K562 (cell line): Measurements from ENCODE around the gene SPRN. TPM values are rescaled to one million over a fixed set of nuclear protein-coding genes. Genes with fewer than 3 reads are reported as not detected.

ENCODE experiments used
- ATAC-seq: fragments of 200-7000 bp; cut with Tn5 transposase; 3 replicates; pipeline ENCODE4 v1.9.1; 2020; ENCODE audit warnings: moderate library complexity
- BruUV-seq: library from RNA; stranded (reverse); fragments of 400-500 nt; replicated peaks from 2 replicates; lab custom pipeline; 2021; lab: Mats Ljungman, UMichigan
- CTCF ChIA-PET: fragments of 300-600 bp; formaldehyde crosslinking; extraction: SDS; loops from one replicate; lab custom pipeline; 2021; ENCODE audit warnings: low intra/inter-chr PET ratio; lab: Yijun Ruan, JAX
- POLR2A ChIA-PET: fragments of 300-600, 350-650 bp; sonication (Branson Sonifier 250); formaldehyde crosslinking; extraction: SDS; loops from one replicate; lab custom pipeline; 2021; ENCODE audit warnings: antibody characterized with exemption, inconsistent platforms; lab: Yijun Ruan, JAX
- DNase-seq, 4 experiments: peaks; one replicate each; pipeline versions ENCODE4 v3.0.0 to v3.0.0-alpha.2; 2011 to 2018; ENCODE audit warnings: low spot score in 3 of 4, mixed read lengths in 3 of 4; ENCODE audit errors: extremely low read depth in 1 of 4
- FAIRE-seq: peaks from 2 replicates; lab custom pipeline; 2011; peaks lifted over from hg19 to GRCh38; lab: Jason Lieb, UNC
- H2AFZ ChIP-seq: 2 replicates; pipeline ENCODE4 v1.6.0; 2011; ENCODE audit warnings: low read depth, low read length, control low read depth, inconsistent platforms
- H3K27ac ChIP-seq: fragments of 200-600 bp; 3 replicates; pipeline ENCODE4 v1.8.0; 2011; ENCODE audit warnings: low read depth, mild to moderate bottlenecking, control low read depth, inconsistent platforms, low read length, moderate library complexity, mixed read lengths; ENCODE audit errors: extremely low read depth
- H3K27me3 ChIP-seq, 2 experiments: fragments of 300-600 bp in 1 of 2; 2 replicates in 1 of 2; 3 replicates in 1 of 2; pipeline versions ENCODE4 v1.6.0 to v1.8.0; 2011; ENCODE audit warnings: inconsistent platforms in 2 of 2, low read length in 2 of 2, mild to moderate bottlenecking in 1 of 2, mixed read lengths in 1 of 2, moderate library complexity in 1 of 2; ENCODE audit not compliant: control insufficient read depth in 2 of 2, insufficient read depth in 2 of 2
- H3K36me3 ChIP-seq: fragments of 300-600 bp; 3 replicates; pipeline ENCODE4 v1.8.0; 2011; ENCODE audit warnings: mild to moderate bottlenecking, low read length, inconsistent platforms; ENCODE audit not compliant: control insufficient read depth, insufficient read depth
- H3K4me1 ChIP-seq, 2 experiments: fragments of 200-600 bp in 1 of 2; replicated peaks in 1 of 2; 2 replicates in 1 of 2; 3 replicates in 1 of 2; pipeline versions ENCODE4 v1.5.1 to v1.8.0; 2011; ENCODE audit warnings: inconsistent platforms in 2 of 2, low read length in 2 of 2, mild to moderate bottlenecking in 1 of 2, mixed read lengths in 1 of 2, moderate library complexity in 1 of 2; ENCODE audit not compliant: control insufficient read depth in 2 of 2, insufficient read depth in 2 of 2
- H3K4me2 ChIP-seq: 2 replicates; pipeline ENCODE4 v1.6.1; 2011; ENCODE audit warnings: low read length, control low read depth, inconsistent platforms, mixed read lengths; ENCODE audit not compliant: insufficient read depth
- H3K4me3 ChIP-seq: fragments of 200-600 bp; sonication (generic), shearing (Covaris generic); 2 replicates; pipeline ENCODE4 v1.5.1; 2016; ENCODE audit warnings: control low read depth, inconsistent platforms
- H3K79me2 ChIP-seq: fragments of 200-600 bp; 3 replicates; pipeline ENCODE4 v1.8.0; 2011; ENCODE audit warnings: low read length, inconsistent platforms; ENCODE audit not compliant: control insufficient read depth, insufficient read depth
- H3K9ac ChIP-seq, 2 experiments: 2 replicates each; pipeline versions ENCODE4 v1.6.0 to v1.6.1; 2011; ENCODE audit warnings: low read depth in 2 of 2, low read length in 2 of 2, control low read depth in 1 of 2, inconsistent platforms in 1 of 2, mild to moderate bottlenecking in 1 of 2, mixed read lengths in 1 of 2; ENCODE audit not compliant: insufficient read depth in 1 of 2
- H3K9me1 ChIP-seq: one replicate; pipeline ENCODE4 v1.6.0; 2011; ENCODE audit warnings: inconsistent platforms, mild to moderate bottlenecking, low read length, moderate library complexity; ENCODE audit not compliant: control insufficient read depth, insufficient read depth
- H3K9me3 ChIP-seq: replicated peaks from 2 replicates; pipeline ENCODE4 v1.5.1; 2011; ENCODE audit warnings: low read depth, low read length, inconsistent platforms; ENCODE audit not compliant: control insufficient read depth, insufficient read depth
- H4K20me1 ChIP-seq: replicated peaks from 2 replicates; pipeline ENCODE4 v1.6.1; 2011; ENCODE audit warnings: low read length, inconsistent platforms, mixed read lengths; ENCODE audit not compliant: control insufficient read depth, insufficient read depth
- CBFA2T2 ChIP-seq: fragments of 450-650 bp; conservative IDR thresholded peaks from 2 replicates; pipeline ENCODE4 v1.6.1; 2017; ENCODE audit warnings: mild to moderate bottlenecking
- CEBPB ChIP-seq: fragments of 450-650 bp; IDR thresholded peaks from 2 replicates; pipeline ENCODE4 v1.6.1; 2016; ENCODE audit warnings: missing genetic modification characterization, missing compliant biosample characterization
- FOXJ2 ChIP-seq: fragments of 200-800 bp; sonication (Bioruptor generic); IDR thresholded peaks from 2 replicates; pipeline ENCODE4 v1.6.1; 2016; ENCODE audit warnings: missing genetic modification characterization, missing compliant biosample characterization
- FOXK2 ChIP-seq, 2 experiments: fragments of 450-650 bp; IDR thresholded peaks in 1 of 2; conservative IDR thresholded peaks in 1 of 2; 2 replicates each; pipeline ENCODE4 v1.6.1; 2016; ENCODE audit warnings: low read depth in 2 of 2, mild to moderate bottlenecking in 1 of 2
- KLF16 ChIP-seq: IDR thresholded peaks from 2 replicates; pipeline ENCODE4 v1.6.1; 2016; ENCODE audit warnings: antibody characterized with exemption
- L3MBTL2 ChIP-seq: fragments of 450-650 bp; IDR thresholded peaks from 2 replicates; pipeline ENCODE4 v1.6.1; 2016; ENCODE audit warnings: mild to moderate bottlenecking, moderate library complexity
- MNT ChIP-seq, 2 experiments: fragments of 450-650 bp; conservative IDR thresholded peaks; 2 replicates each; pipeline ENCODE4 v1.6.1; 2017; ENCODE audit warnings: mild to moderate bottlenecking in 2 of 2, moderate library complexity in 2 of 2
- NFIC ChIP-seq: fragments of 450-650 bp; IDR thresholded peaks from 2 replicates; pipeline ENCODE4 v1.6.1; 2017; ENCODE audit warnings: mild to moderate bottlenecking, inconsistent platforms
- NFXL1 ChIP-seq: fragments of 450-650 bp; formaldehyde crosslinking; IDR thresholded peaks from 2 replicates; pipeline ENCODE4 v1.4.0; 2021; ENCODE audit warnings: mild to moderate bottlenecking
- RAD21 ChIP-seq, 2 experiments: fragments of 250-450 bp in 1 of 2; fragments of 450-650 bp in 1 of 2; sonication (Bioruptor Pico) in 1 of 2; formaldehyde crosslinking in 1 of 2; IDR thresholded peaks in 1 of 2; conservative IDR thresholded peaks in 1 of 2; 2 replicates each; pipeline versions ENCODE4 v1.4.0 to v1.8.0; 2020 to 2022; ENCODE audit warnings: mild to moderate bottlenecking in 2 of 2, moderate library complexity in 1 of 2
- RAD51 ChIP-seq: fragments of 450-650 bp; IDR thresholded peaks from 2 replicates; pipeline ENCODE4 v1.7.1; 2016; ENCODE audit warnings: low read depth, mild to moderate bottlenecking, borderline replicate concordance
- TFE3 ChIP-seq: fragments of 450-650 bp; formaldehyde crosslinking; IDR thresholded peaks from 2 replicates; pipeline ENCODE4 v1.4.0; 2020; ENCODE audit warnings: mild to moderate bottlenecking, mixed read lengths
- TOE1 ChIP-seq, 2 experiments: fragments of 450-650 bp in 1 of 2; sonication (generic) in 1 of 2; formaldehyde crosslinking in 1 of 2; IDR thresholded peaks; 2 replicates each; pipeline versions ENCODE4 v1.7.1 to v1.8.0; 2016 to 2022; ENCODE audit warnings: borderline replicate concordance in 2 of 2, mild to moderate bottlenecking in 2 of 2, antibody characterized with exemption in 1 of 2, inconsistent platforms in 1 of 2, low read depth in 1 of 2, missing genetic modification reagents in 1 of 2, moderate library complexity in 1 of 2
- USF2 ChIP-seq: sonication (generic); formaldehyde crosslinking; IDR thresholded peaks from 2 replicates; pipeline ENCODE4 v1.5.0; 2020; ENCODE audit warnings: missing genetic modification reagents
- WGBS: fragments of 100-300 bp; shearing (Covaris generic); methylation state at CpG from one replicate; pipeline ENCODE4 v1.1.6; 2016; ENCODE audit warnings: low coverage, mixed read lengths; ENCODE audit not compliant: insufficient coverage; ENCODE audit errors: missing lambda C conversion rate; 5-methylcytosine and 5-hydroxymethylcytosine counted together
- in situ Hi-C: fragments of 300-500 bp; cut with MboI; formaldehyde crosslinking; loops from 4 replicates; pipeline ENCODE4 v1.15.0; 2018; ENCODE audit warnings: inconsistent platforms, mixed read lengths
- intact Hi-C: fragments of 100-400 bp; cut with micrococcal nuclease; formaldehyde crosslinking; loops from 2 replicates; pipeline ENCODE4 v1.14.2; 2022
- polyA plus RNA-seq, 8 experiments: library from polyadenylated mRNA; depleted of rRNA in 4 of 8; stranded (reverse) in 5 of 8; unstranded in 3 of 8; fragments of >200 nt; fragmentation: Nextera tagmentation in 2 of 8; fragmentation: Illumina TruSeq in 1 of 8; extraction: Ambion mirVana in 2 of 8; extraction: Trizol in 1 of 8; gene quantifications; 2 replicates each; pipeline versions ENCODE4 v1.2.1 to v1.2.3, GENCODE V29; 2011 to 2014; ENCODE audit warnings: inconsistent platforms in 1 of 8, missing spikeins in 1 of 8
- total RNA-seq, 7 experiments: library from RNA; depleted of rRNA in 6 of 7; stranded (reverse); fragments of >200 nt in 6 of 7; fragmentation: Illumina TruSeq in 2 of 7; extraction: Trizol in 2 of 7; gene quantifications; 2 replicates each; pipeline versions ENCODE4 v1.2.1 to v1.2.3, GENCODE V29; 2011 to 2021; ENCODE audit warnings: low replicate concordance in 1 of 7
- TF ChIP-seq, protein P1 (sequence below): IDR thresholded peaks from 2 replicates; pipeline ENCODE4 v1.6.1; 2014; ENCODE audit warnings: antibody characterized with exemption

SPRN gene
- total and polyA plus RNA-seq, 9 of the 15 experiments (the other 6 are each of a cell fraction or from before 2014, with no cell fraction given) = 0.04 TPM; not detected in 8

DNA sequence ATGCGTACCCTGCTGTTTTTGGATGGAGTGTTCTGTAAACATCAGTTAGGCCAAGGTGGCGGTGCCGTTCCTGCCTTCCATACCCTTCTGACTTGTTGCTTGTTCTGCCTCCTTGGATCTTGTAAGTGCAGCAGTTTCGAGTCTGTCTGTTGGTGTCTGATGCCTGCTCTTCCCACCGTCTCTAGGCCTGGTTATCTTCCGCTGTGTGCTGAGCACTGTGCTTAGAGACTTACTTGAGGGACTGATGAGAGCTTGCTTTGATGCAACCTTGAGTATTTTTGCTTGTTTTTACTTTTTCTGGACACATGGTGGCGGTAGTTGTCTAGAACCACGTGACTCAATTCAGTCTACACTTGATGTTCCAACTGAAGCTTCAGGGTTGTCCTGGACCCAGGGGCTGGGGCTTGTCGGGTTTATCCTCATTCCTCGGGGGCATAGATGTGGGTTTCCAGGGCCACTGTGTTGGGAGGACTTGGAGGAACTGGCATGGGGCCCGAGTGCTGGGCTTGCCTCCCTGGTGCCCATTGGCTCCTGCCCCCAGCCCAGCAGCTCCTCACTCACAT is 14.4 kb upstream of the SPRN start:
- Histone ChIP-seq H2AFZ (peak overlapping the region; percentile 34; the same call in 1 of the 2 replicates), H3K4me2 (no peak overlapping the region), H3K9ac (no peak overlapping the region), H3K4me1 (peaks cover 0 to 3% of the 10 kb centered on the region in 2 experiments; a peak in 1 of 5 replicates), H3K9me3 (0 out of 2 replicates have a peak, but pooled peaks cover 2% of the 10 kb centered on the region), H4K20me1 (no peaks in the 10 kb centered on the region), H3K27me3 (peaks cover 0 to 7% of the 10 kb centered on the region in 2 experiments; a peak in 1 of 5 replicates), H3K36me3 (no peaks in the 10 kb centered on the region), H3K79me2 (no peaks in the 10 kb centered on the region), H3K27ac (no peak overlapping the region), H3K4me3 (no peak overlapping the region), H3K9me1 (no peaks in the 10 kb centered on the region)
- CTCF ChIA-PET = no interaction called here
- DNase-seq = peak; percentile 51 to 62 (median 56)
- intact Hi-C loops (loop anchor here (2.0 to 5.0 kb wide), 2 partner anchors 58 to 119 kb away; no protein-coding TSS in a partner anchor), in situ Hi-C loops (loop anchor here (5.0 kb wide), 1 partner anchor 119 kb away; no protein-coding TSS in a partner anchor)
- peak; percentile 86 for FAIRE-seq
- no TSS peak for BruUV-seq
- POLR2A ChIA-PET = interaction anchor here (0.6 to 1.0 kb wide), 2 partner anchors 19 to 151 kb away, joined by 3 read pairs; no protein-coding TSS in a partner anchor
- peak; percentile 86 for ATAC-seq
- 11% methylated on average over 11 of the region's 11 CpGs for WGBS
- TF ChIP-seq L3MBTL2 (peak; percentile 35; the same call in 1 of the 2 replicates), FOXJ2 (tag) (no peak), CEBPB (tag) (0 out of 2 replicates have a peak, but pooled peaks have one; percentile 18), TOE1 (IDR thresholded peaks at IDR 0.05; ENCODE audit: borderline replicate concordance) (peak; percentile 95), TOE1 (CRISPR knock-in tag; IDR thresholded peaks at IDR 0.05; ENCODE audit: borderline replicate concordance, low read depth) (no peak), RAD21 (CRISPR knock-in tag; conservative IDR thresholded peaks at IDR 0.05 in 1 of 2, IDR thresholded peaks at IDR 0.05 in 1 of 2) (peak in 1 of 2 experiments; percentile 44; a peak in 2 of 4 replicates), RAD51 (peak; percentile 93), FOXK2 (conservative IDR thresholded peaks at IDR 0.05 in 1 of 2, IDR thresholded peaks at IDR 0.05 in 1 of 2; ENCODE audit: low read depth in 2 of 2) (0 out of 4 replicates have a peak, but pooled peaks of 1 of the 2 experiments have one; percentile 22), USF2 (CRISPR knock-in tag) (peak; percentile 93), KLF16 (0 out of 2 replicates have a peak, but pooled peaks have one; percentile 20), NFIC (no peak), NFXL1 (CRISPR knock-in tag) (no peak), TFE3 (CRISPR knock-in tag) (peak; percentile 96), CBFA2T2 (peak; percentile 75), MNT (conservative IDR thresholded peaks at IDR 0.05) (peak in 1 of 2 experiments; percentile 31; a peak in 1 of 4 replicates)
- TF ChIP-seq, protein P1, sequence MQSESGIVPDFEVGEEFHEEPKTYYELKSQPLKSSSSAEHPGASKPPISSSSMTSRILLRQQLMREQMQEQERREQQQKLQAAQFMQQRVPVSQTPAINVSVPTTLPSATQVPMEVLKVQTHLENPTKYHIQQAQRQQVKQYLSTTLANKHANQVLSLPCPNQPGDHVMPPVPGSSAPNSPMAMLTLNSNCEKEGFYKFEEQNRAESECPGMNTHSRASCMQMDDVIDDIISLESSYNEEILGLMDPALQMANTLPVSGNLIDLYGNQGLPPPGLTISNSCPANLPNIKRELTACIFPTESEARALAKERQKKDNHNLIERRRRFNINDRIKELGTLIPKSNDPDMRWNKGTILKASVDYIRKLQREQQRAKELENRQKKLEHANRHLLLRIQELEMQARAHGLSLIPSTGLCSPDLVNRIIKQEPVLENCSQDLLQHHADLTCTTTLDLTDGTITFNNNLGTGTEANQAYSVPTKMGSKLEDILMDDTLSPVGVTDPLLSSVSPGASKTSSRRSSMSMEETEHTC = peak; percentile 59; the same call in 1 of the 2 replicates
